HepG2 (cell line): Measurements from ENCODE around the gene SNX6. TPM values are rescaled to one million over a fixed set of nuclear protein-coding genes. Genes with fewer than 3 reads are reported as not detected.

Source experiments
- CSRNP1 ChIP-seq: sonication (generic); formaldehyde crosslinking; IDR thresholded peaks from 2 replicates; pipeline ENCODE4 v1.8.1; 2023; ENCODE audit warnings: mild to moderate bottlenecking, missing genetic modification reagents
- FOXM1 ChIP-seq: sonication (generic); formaldehyde crosslinking; IDR thresholded peaks from 2 replicates; pipeline ENCODE4 v1.5.0; 2020; ENCODE audit warnings: missing genetic modification reagents
- GZF1 ChIP-seq: sonication (generic); formaldehyde crosslinking; IDR thresholded peaks from 2 replicates; pipeline ENCODE4 v1.5.1; 2020; ENCODE audit warnings: mild to moderate bottlenecking, missing genetic modification reagents
- HNF4G ChIP-seq, 2 experiments: sonication (generic) in 1 of 2; formaldehyde crosslinking in 1 of 2; IDR thresholded peaks; 2 replicates each; pipeline versions ENCODE4 v1.4.0 to v1.6.1; 2011 to 2020; ENCODE audit warnings: borderline replicate concordance in 2 of 2, low read depth in 2 of 2, mild to moderate bottlenecking in 2 of 2, low read length in 1 of 2, missing genetic modification reagents in 1 of 2, moderate library complexity in 1 of 2
- HNRNPUL1 ChIP-seq: fragments of 200-400 bp; formaldehyde crosslinking; IDR thresholded peaks from 2 replicates; pipeline ENCODE4 v1.6.1; 2017; ENCODE audit warnings: low read depth, mild to moderate bottlenecking, low read length, moderate library complexity
- MXD3 ChIP-seq: IDR thresholded peaks from 2 replicates; pipeline ENCODE4 v1.6.1; 2016; ENCODE audit warnings: mild to moderate bottlenecking, missing biosample characterization, missing genetic modification reagents
- NR2C2 ChIP-seq: sonication (generic); formaldehyde crosslinking; IDR thresholded peaks from 2 replicates; pipeline ENCODE4 v1.4.0; 2020; ENCODE audit warnings: missing genetic modification reagents, mild to moderate bottlenecking, moderate library complexity, borderline replicate concordance
- NR2F1 ChIP-seq, 2 experiments: fragments of 450-650 bp in 1 of 2; formaldehyde crosslinking in 1 of 2; IDR thresholded peaks; 2 replicates each; pipeline versions ENCODE4 v1.5.0 to v1.6.1; 2016 to 2020; ENCODE audit warnings: mild to moderate bottlenecking in 1 of 2, missing compliant biosample characterization in 1 of 2, missing genetic modification reagents in 1 of 2, moderate library complexity in 1 of 2
- PCBP2 ChIP-seq: fragments of 200-400 bp; formaldehyde crosslinking; optimal IDR thresholded peaks from 2 replicates; pipeline ENCODE3; 2018; ENCODE audit warnings: low read length, low read depth; ENCODE audit not compliant: poor library complexity, severe bottlenecking
- PRDM15 ChIP-seq: sonication (generic); formaldehyde crosslinking; IDR thresholded peaks from 2 replicates; pipeline ENCODE4 v1.4.0; 2020; ENCODE audit warnings: missing genetic modification reagents
- RXRB ChIP-seq: IDR thresholded peaks from 2 replicates; pipeline ENCODE4 v1.6.1; 2016; ENCODE audit warnings: borderline replicate concordance, missing genetic modification reagents, missing compliant biosample characterization
- SAFB2 ChIP-seq: sonication (generic); formaldehyde crosslinking; IDR thresholded peaks from 2 replicates; pipeline ENCODE4 v1.5.1; 2020; ENCODE audit warnings: missing genetic modification reagents, low read depth, mild to moderate bottlenecking, borderline replicate concordance
- TBL1XR1 ChIP-seq: fragments of 150-350 bp; IDR thresholded peaks from 2 replicates; pipeline ENCODE4 v1.6.1; 2014; ENCODE audit warnings: borderline replicate concordance, low read length; ENCODE audit not compliant: partially characterized antibody
- TFAP4 ChIP-seq: sonication (generic); IDR thresholded peaks from 2 replicates; pipeline ENCODE4 v1.6.1; 2016; ENCODE audit warnings: low read depth, borderline replicate concordance
- ZFYVE20 ChIP-seq: sonication (generic); formaldehyde crosslinking; IDR thresholded peaks from 2 replicates; pipeline ENCODE4 v1.8.0; 2023; ENCODE audit warnings: low read depth, mild to moderate bottlenecking, moderate library complexity, missing genetic modification reagents, borderline replicate concordance
- ZMAT3 ChIP-seq: sonication (generic); formaldehyde crosslinking; conservative IDR thresholded peaks from 2 replicates; pipeline ENCODE4 v1.7.0; 2021; ENCODE audit warnings: missing genetic modification reagents
- ZNF292 ChIP-seq: sonication (generic); formaldehyde crosslinking; IDR thresholded peaks from 2 replicates; pipeline ENCODE4 v1.8.1; 2022; ENCODE audit warnings: mild to moderate bottlenecking, low read depth, missing genetic modification reagents, borderline replicate concordance
- ZNF335 ChIP-seq: sonication (generic); formaldehyde crosslinking; IDR thresholded peaks from 2 replicates; pipeline ENCODE4 v1.4.0; 2020; ENCODE audit warnings: missing genetic modification reagents
- ZNF34 ChIP-seq: sonication (generic); formaldehyde crosslinking; IDR thresholded peaks from 2 replicates; pipeline ENCODE4 v1.4.0; 2020; ENCODE audit warnings: mild to moderate bottlenecking, missing genetic modification reagents, borderline replicate concordance
- ZNF670 ChIP-seq: sonication (generic); formaldehyde crosslinking; IDR thresholded peaks from 2 replicates; pipeline ENCODE4 v1.8.0; 2022; ENCODE audit warnings: mild to moderate bottlenecking, missing genetic modification reagents, borderline replicate concordance
- ZNF7 ChIP-seq: IDR thresholded peaks from 2 replicates; pipeline ENCODE4 v1.6.1; 2016; ENCODE audit warnings: missing biosample characterization, missing genetic modification reagents
- polyA plus RNA-seq, 8 experiments: library from polyadenylated mRNA; depleted of rRNA in 3 of 8; stranded (reverse) in 7 of 8; unstranded in 1 of 8; fragments of >200 nt; fragmentation: Illumina TruSeq in 4 of 8; extraction: Trizol in 4 of 8; gene quantifications; 2 replicates each; pipeline versions ENCODE4 v1.2.1 to v1.2.3, GENCODE V29; 2011 to 2016; ENCODE audit warnings: low read depth in 4 of 8, missing spikeins in 1 of 8, mixed read lengths in 1 of 8; ENCODE audit not compliant: insufficient read depth in 1 of 8
- total RNA-seq, 5 experiments: library from RNA; depleted of rRNA; stranded (reverse); fragments of >200 nt; fragmentation: Illumina TruSeq; extraction: Trizol; gene quantifications; 2 replicates each; pipeline ENCODE4 v1.2.3, GENCODE V29; 2016; ENCODE audit warnings: low read depth in 1 of 5

Gene SNX6
- total and polyA plus RNA-seq, 2 of the 13 experiments (the other 11 are each of a cell fraction or from before 2014, with no cell fraction given): 92.3 to 169 TPM

GRCh38 chr14:34539407-34540180 lies 90.4 kb downstream of the SNX6 start, which contains the start of gene EAPP (continued):
- TF ChIP-seq HNF4G (IDR thresholded peaks at IDR 0.05; ENCODE audit: borderline replicate concordance, low read depth, low read length) (peak; percentile 64; the same call in 1 of the 2 replicates), HNF4G (CRISPR knock-in tag; IDR thresholded peaks at IDR 0.05; ENCODE audit: borderline replicate concordance, low read depth) (peak; percentile 80; the same call in 1 of the 2 replicates), PRDM15 (peak; percentile 68; the same call in 1 of the 2 replicates), SAFB2 (peak; percentile 97), GZF1 (CRISPR knock-in tag) (peak; percentile 90), MXD3 (peak; percentile 99), ZNF335 (CRISPR knock-in tag) (peak; percentile 95), NR2F1 (CRISPR knock-in tag; IDR thresholded peaks at IDR 0.05) (peak in 1 of 2 experiments; percentile 51; a peak in 1 of 4 replicates), TBL1XR1 (peak; percentile 86), ZNF670 (CRISPR knock-in tag) (peak; percentile 95), FOXM1 (CRISPR knock-in tag) (peak; percentile 21; the same call in 1 of the 2 replicates), CSRNP1 (CRISPR knock-in tag) (peak; percentile 96), ZNF7 (CRISPR knock-in tag) (peak; percentile 65; the same call in 1 of the 2 replicates), ZNF34 (CRISPR knock-in tag) (peak; percentile 100; the same call in 1 of the 2 replicates), TFAP4 (peak; percentile 69; the same call in 1 of the 2 replicates), RXRB (CRISPR knock-in tag) (peak; percentile 90), PCBP2 (no peak), NR2C2 (CRISPR knock-in tag) (peak; percentile 90), HNRNPUL1 (peak; percentile 63; the same call in 1 of the 2 replicates), ZNF292 (CRISPR knock-in tag) (peak; percentile 98), ZMAT3 (peak; percentile 98), ZFYVE20 (0 out of 2 replicates have a peak, but pooled peaks have one; percentile 69)
